Astrocyte (in vitro differentiated cells and primary cell): ENCODE data around the gene ZNF101. TPM values are rescaled to one million over a fixed set of nuclear protein-coding genes. Genes with fewer than 3 reads are reported as not detected.

Source experiments
- DNase-seq: peaks from one replicate; pipeline ENCODE4 v3.0.0-alpha.2; 2010; ENCODE audit warnings: low read depth
- FAIRE-seq: peaks from 2 replicates; lab custom pipeline; 2011; peaks lifted over from hg19 to GRCh38; lab: Jason Lieb, UNC
- H2AFZ ChIP-seq: 2 replicates; pipeline ENCODE4 v1.6.0; 2012; ENCODE audit warnings: low read depth, low read length, inconsistent platforms
- H3K27ac ChIP-seq: 2 replicates; pipeline ENCODE4 v1.5.1; 2011; ENCODE audit warnings: low read depth, low read length, inconsistent platforms
- H3K27me3 ChIP-seq: 2 replicates; pipeline ENCODE4 v1.6.0; 2011; ENCODE audit warnings: low read length, inconsistent platforms; ENCODE audit not compliant: insufficient read depth
- H3K36me3 ChIP-seq: 2 replicates; pipeline ENCODE4 v1.5.1; 2011; ENCODE audit warnings: low read length, inconsistent platforms; ENCODE audit not compliant: insufficient read depth
- H3K4me1 ChIP-seq: 2 replicates; pipeline ENCODE4 v1.5.1; 2011; ENCODE audit warnings: low read length, inconsistent platforms; ENCODE audit not compliant: insufficient read depth
- H3K4me2 ChIP-seq: 2 replicates; pipeline ENCODE4 v1.6.0; 2012; ENCODE audit warnings: low read length, inconsistent platforms
- H3K4me3 ChIP-seq: 2 replicates; pipeline ENCODE4 v1.5.1; 2011; ENCODE audit warnings: low read depth, mild to moderate bottlenecking, low read length, inconsistent platforms; ENCODE audit not compliant: insufficient read depth
- H3K79me2 ChIP-seq: 2 replicates; pipeline ENCODE4 v1.6.0; 2012; ENCODE audit warnings: mild to moderate bottlenecking, low read length, inconsistent platforms; ENCODE audit not compliant: insufficient read depth
- H3K9ac ChIP-seq: 2 replicates; pipeline ENCODE4 v1.6.0; 2012; ENCODE audit warnings: mild to moderate bottlenecking, low read length, inconsistent platforms
- H3K9me3 ChIP-seq: 2 replicates; pipeline ENCODE4 v1.5.1; 2012; ENCODE audit warnings: low read depth, mild to moderate bottlenecking, low read length, inconsistent platforms; ENCODE audit not compliant: insufficient read depth
- H4K20me1 ChIP-seq: 2 replicates; pipeline ENCODE4 v1.6.0; 2012; ENCODE audit warnings: low read length, inconsistent platforms; ENCODE audit not compliant: insufficient read depth
- H3K27ac Mint-ChIP-seq: one replicate; pipeline ENCODE4 v1.8.0; 2021; ENCODE audit warnings: mild to moderate bottlenecking, mixed read lengths; ENCODE audit not compliant: unreplicated experiment
- H3K27me3 Mint-ChIP-seq: one replicate; pipeline ENCODE4 v1.8.0; 2021; ENCODE audit warnings: low read depth, mixed read lengths; ENCODE audit not compliant: unreplicated experiment
- H3K36me3 Mint-ChIP-seq: one replicate; pipeline ENCODE4 v1.8.0; 2021; ENCODE audit warnings: low read depth, mixed read lengths; ENCODE audit not compliant: unreplicated experiment
- H3K4me1 Mint-ChIP-seq: one replicate; pipeline ENCODE4 v1.8.0; 2021; ENCODE audit warnings: low read depth, mixed read lengths; ENCODE audit not compliant: unreplicated experiment
- H3K4me3 Mint-ChIP-seq: one replicate; pipeline ENCODE4 v1.8.0; 2021; ENCODE audit warnings: mild to moderate bottlenecking, moderate library complexity, mixed read lengths; ENCODE audit not compliant: unreplicated experiment
- H3K9me3 Mint-ChIP-seq: one replicate; pipeline ENCODE4 v1.8.0; 2021; ENCODE audit warnings: mild to moderate bottlenecking, mixed read lengths; ENCODE audit not compliant: unreplicated experiment
- CTCF ChIP-seq: IDR thresholded peaks from 2 replicates; pipeline ENCODE4 v1.5.1; 2011; ENCODE audit warnings: low read depth, mild to moderate bottlenecking, inconsistent platforms, low read length, moderate library complexity; ENCODE audit not compliant: insufficient read depth
- EZH2 ChIP-seq: IDR thresholded peaks from 2 replicates; pipeline ENCODE4 v1.6.1; 2012; ENCODE audit warnings: mild to moderate bottlenecking, low read length, inconsistent platforms; ENCODE audit not compliant: insufficient read depth
- total RNA-seq: library from RNA; stranded (reverse); gene quantifications from 2 replicates; pipeline ENCODE4 v1.2.1, GENCODE V29; 2021

ZNF101 gene
- total RNA-seq, 1 donor from 2014 or later = 8.9 TPM

GRCh38 chr19:19649155-19649554, 19.5 kb upstream of the ZNF101 start:
- H3K4me3 Mint-ChIP-seq = no peak overlapping the region

GRCh38 chr19:19649580-19649995, 19.1 kb upstream of the ZNF101 start:
- TF ChIP-seq EZH2 (no peak), CTCF (no peak)
- H4K20me1 ChIP-seq = peaks cover 12% of the 10 kb centered on the region
- no peaks in the 10 kb centered on the region for H3K27me3 Mint-ChIP-seq
- H3K27me3 ChIP-seq = no peaks in the 10 kb centered on the region
- H3K27ac ChIP-seq = no peak overlapping the region
- H3K4me3 Mint-ChIP-seq = no peak overlapping the region
- H3K79me2 ChIP-seq = no peaks in the 10 kb centered on the region
- H3K36me3 ChIP-seq = peaks cover 24% of the 10 kb centered on the region
- no peak overlapping the region for H3K4me2 ChIP-seq
- H3K9me3 Mint-ChIP-seq = no peaks in the 10 kb centered on the region
- H3K9me3 ChIP-seq = no peaks in the 10 kb centered on the region
- H3K27ac Mint-ChIP-seq = no peak overlapping the region
- no peaks in the 10 kb centered on the region for H3K4me1 Mint-ChIP-seq
- no peak overlapping the region for H3K9ac ChIP-seq
- no peak overlapping the region for H2AFZ ChIP-seq
- no peak overlapping the region for H3K4me3 ChIP-seq
- peaks cover 24% of the 10 kb centered on the region for H3K36me3 Mint-ChIP-seq
- FAIRE-seq (no peak), DNase-seq (no peak)
- no peaks in the 10 kb centered on the region for H3K4me1 ChIP-seq

More at GRCh38 chr19:19649155-19649554, 19.5 kb upstream of the ZNF101 start:
- H3K9ac ChIP-seq = no peak overlapping the region
- no peak overlapping the region for H3K4me2 ChIP-seq
- H3K4me3 ChIP-seq = no peak overlapping the region
- no peaks in the 10 kb centered on the region for H3K27me3 Mint-ChIP-seq
- peaks cover 24% of the 10 kb centered on the region for H3K36me3 Mint-ChIP-seq
- TF ChIP-seq CTCF = no peak
- TF ChIP-seq EZH2 = no peak
- no peaks in the 10 kb centered on the region for H3K4me1 ChIP-seq
- no peak overlapping the region for H2AFZ ChIP-seq
- H3K27ac ChIP-seq = no peak overlapping the region
- peaks cover 14% of the 10 kb centered on the region for H4K20me1 ChIP-seq
- H3K36me3 ChIP-seq = peaks cover 21% of the 10 kb centered on the region
- H3K27me3 ChIP-seq = no peaks in the 10 kb centered on the region
- no peak for FAIRE-seq
- no peak for DNase-seq
- H3K9me3 ChIP-seq = no peaks in the 10 kb centered on the region
- H3K79me2 ChIP-seq = no peaks in the 10 kb centered on the region
- no peaks in the 10 kb centered on the region for H3K9me3 Mint-ChIP-seq
- no peak overlapping the region for H3K27ac Mint-ChIP-seq
- no peaks in the 10 kb centered on the region for H3K4me1 Mint-ChIP-seq

GRCh38 chr19:19650331-19650730, 18.3 kb upstream of the ZNF101 start:
- peaks cover 28% of the 10 kb centered on the region for H3K36me3 ChIP-seq

More at GRCh38 chr19:19650331-19650730, 18.3 kb upstream of the ZNF101 start:
- DNase-seq = no peak
- no peak overlapping the region for H3K4me3 ChIP-seq
- TF ChIP-seq EZH2 (no peak), CTCF (no peak)
- no peak overlapping the region for H3K27ac ChIP-seq
- no peaks in the 10 kb centered on the region for H3K79me2 ChIP-seq
- peaks cover 12% of the 10 kb centered on the region for H4K20me1 ChIP-seq
- no peak overlapping the region for H3K9ac ChIP-seq
- Mint-ChIP-seq H3K4me1 (no peaks in the 10 kb centered on the region), H3K9me3 (no peaks in the 10 kb centered on the region), H3K4me3 (no peak overlapping the region), H3K36me3 (peaks cover 24% of the 10 kb centered on the region), H3K27ac (no peak overlapping the region), H3K27me3 (no peaks in the 10 kb centered on the region)
- H2AFZ ChIP-seq = no peak overlapping the region
- FAIRE-seq = no peak
- no peak overlapping the region for H3K4me2 ChIP-seq
- H3K27me3 ChIP-seq = no peaks in the 10 kb centered on the region
- no peaks in the 10 kb centered on the region for H3K4me1 ChIP-seq
- H3K9me3 ChIP-seq = no peaks in the 10 kb centered on the region
